Suprapubic skin (tissue), 4 donors: ENCODE data around the gene FITM1.

ENCODE experiments used
- EP300 ChIP-seq: sonication (generic); formaldehyde crosslinking; IDR thresholded peaks from one replicate; pipeline ENCODE4 v1.6.1; 2017; ENCODE audit warnings: antibody characterized with exemption
- POLR2A ChIP-seq, 2 donors: fragments of 450-650 bp; IDR thresholded peaks; one replicate each; pipeline ENCODE4 v1.6.1; 2017; ENCODE audit warnings: antibody characterized with exemption in 2 of 2, mild to moderate bottlenecking in 2 of 2, moderate library complexity in 2 of 2
- POLR2AphosphoS5 ChIP-seq, 3 donors: sonication (generic); formaldehyde crosslinking; IDR thresholded peaks; one replicate each; pipeline ENCODE4 v1.6.1; 2017; ENCODE audit warnings: antibody characterized with exemption in 3 of 3
- TF ChIP-seq, protein P1 (sequence below), 2 donors: fragments of 200-600 bp in 1 of 2; fragments of 450-650 bp in 1 of 2; sonication (generic) in 1 of 2; IDR thresholded peaks; one replicate each; pipeline ENCODE4 v1.5.1; 2016 to 2019; ENCODE audit warnings: antibody characterized with exemption in 2 of 2, mild to moderate bottlenecking in 1 of 2, moderate library complexity in 1 of 2

- TF ChIP-seq, protein P1, sequence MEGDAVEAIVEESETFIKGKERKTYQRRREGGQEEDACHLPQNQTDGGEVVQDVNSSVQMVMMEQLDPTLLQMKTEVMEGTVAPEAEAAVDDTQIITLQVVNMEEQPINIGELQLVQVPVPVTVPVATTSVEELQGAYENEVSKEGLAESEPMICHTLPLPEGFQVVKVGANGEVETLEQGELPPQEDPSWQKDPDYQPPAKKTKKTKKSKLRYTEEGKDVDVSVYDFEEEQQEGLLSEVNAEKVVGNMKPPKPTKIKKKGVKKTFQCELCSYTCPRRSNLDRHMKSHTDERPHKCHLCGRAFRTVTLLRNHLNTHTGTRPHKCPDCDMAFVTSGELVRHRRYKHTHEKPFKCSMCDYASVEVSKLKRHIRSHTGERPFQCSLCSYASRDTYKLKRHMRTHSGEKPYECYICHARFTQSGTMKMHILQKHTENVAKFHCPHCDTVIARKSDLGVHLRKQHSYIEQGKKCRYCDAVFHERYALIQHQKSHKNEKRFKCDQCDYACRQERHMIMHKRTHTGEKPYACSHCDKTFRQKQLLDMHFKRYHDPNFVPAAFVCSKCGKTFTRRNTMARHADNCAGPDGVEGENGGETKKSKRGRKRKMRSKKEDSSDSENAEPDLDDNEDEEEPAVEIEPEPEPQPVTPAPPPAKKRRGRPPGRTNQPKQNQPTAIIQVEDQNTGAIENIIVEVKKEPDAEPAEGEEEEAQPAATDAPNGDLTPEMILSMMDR (IDR thresholded peaks at IDR 0.05), result no peak
- TF ChIP-seq POLR2A (IDR thresholded peaks at IDR 0.05) (no peak), POLR2AphosphoS5 (IDR thresholded peaks at IDR 0.05) (no peak), EP300 (no peak)
These were observed 38.4 kb upstream of the FITM1 start for GRCh38 chr14:24092110-24092504.
